Subcutaneous abdominal adipose tissue (tissue), 5 donors: Measurements from ENCODE around the gene ANO1.

Experiments used
- H3K27ac ChIP-seq: one replicate; pipeline ENCODE4 v1.7.0; 2013; ENCODE audit warnings: low read depth, mild to moderate bottlenecking, inconsistent platforms, low read length, moderate library complexity
- H3K27me3 ChIP-seq, 5 donors: one replicate each; pipeline ENCODE4 v1.7.0; 2013; ENCODE audit warnings: low read length in 5 of 5, inconsistent platforms in 1 of 5; ENCODE audit not compliant: control insufficient read depth in 5 of 5, insufficient read depth in 4 of 5
- H3K36me3 ChIP-seq, 5 donors: one replicate each; pipeline ENCODE4 v1.7.0; 2013; ENCODE audit warnings: low read length in 5 of 5; ENCODE audit not compliant: control insufficient read depth in 5 of 5, insufficient read depth in 5 of 5
- H3K4me1 ChIP-seq, 5 donors: one replicate each; pipeline ENCODE4 v1.7.0; 2013; ENCODE audit warnings: low read length in 5 of 5, mild to moderate bottlenecking in 3 of 5, moderate library complexity in 1 of 5; ENCODE audit not compliant: control insufficient read depth in 5 of 5, insufficient read depth in 5 of 5
- H3K4me3 ChIP-seq, 5 donors: one replicate each; pipeline ENCODE4 v1.7.0; 2013; ENCODE audit warnings: low read length in 5 of 5, low read depth in 1 of 5
- H3K9ac ChIP-seq, 5 donors: one replicate each; pipeline ENCODE4 v1.7.0; 2013; ENCODE audit warnings: low read length in 5 of 5, mild to moderate bottlenecking in 4 of 5, moderate library complexity in 3 of 5
- H3K9me3 ChIP-seq, 5 donors: one replicate each; pipeline ENCODE4 v1.7.0; 2013; ENCODE audit warnings: low read length in 5 of 5; ENCODE audit not compliant: control insufficient read depth in 5 of 5
- donor health status: healthy.
- donor health status: healthy.
- donor health status: healthy.
- donor health status: healthy.
- donor health status: healthy.

Gene ANO1

GRCh38 chr11:70168405-70168754 lies 90.3 kb downstream of the ANO1 start:
- peaks cover 5 to 15% (median 13%) of the 10 kb centered on the region in 5 donors for H3K27me3 ChIP-seq

GRCh38 chr11:70169127-70169526 lies 91.0 kb downstream of the ANO1 start:
- Histone ChIP-seq H3K27me3 (peaks cover 5 to 15% (median 13%) of the 10 kb centered on the region in 5 donors), H3K27ac (no peak overlapping the region), H3K9ac (no peak overlapping the region), H3K4me1 (no peaks in the 10 kb centered on the region), H3K9me3 (no peaks in the 10 kb centered on the region), H3K36me3 (peaks cover 0 to 8% (median 0%) of the 10 kb centered on the region in 5 donors), H3K4me3 (no peak overlapping the region)

More at GRCh38 chr11:70168405-70168754, 90.3 kb downstream of the ANO1 start:
- H3K27ac ChIP-seq: no peak overlapping the region
- H3K36me3 ChIP-seq: peaks cover 0 to 8% (median 0%) of the 10 kb centered on the region in 5 donors
- H3K9ac ChIP-seq: no peak overlapping the region
- H3K9me3 ChIP-seq: no peaks in the 10 kb centered on the region
- no peak overlapping the region for H3K4me3 ChIP-seq
- H3K4me1 ChIP-seq: no peaks in the 10 kb centered on the region

- Histone ChIP-seq H3K4me1 (no peaks in the 10 kb centered on the region), H3K9me3 (no peaks in the 10 kb centered on the region), H3K27me3 (peaks cover 5 to 15% (median 13%) of the 10 kb centered on the region in 5 donors), H3K36me3 (peaks cover 0 to 8% (median 0%) of the 10 kb centered on the region in 5 donors), H3K27ac (no peak overlapping the region), H3K4me3 (no peak overlapping the region), H3K9ac (no peak overlapping the region)
Observed at GRCh38 chr11:70169632-70170031, 91.5 kb downstream of the ANO1 start.

DNA sequence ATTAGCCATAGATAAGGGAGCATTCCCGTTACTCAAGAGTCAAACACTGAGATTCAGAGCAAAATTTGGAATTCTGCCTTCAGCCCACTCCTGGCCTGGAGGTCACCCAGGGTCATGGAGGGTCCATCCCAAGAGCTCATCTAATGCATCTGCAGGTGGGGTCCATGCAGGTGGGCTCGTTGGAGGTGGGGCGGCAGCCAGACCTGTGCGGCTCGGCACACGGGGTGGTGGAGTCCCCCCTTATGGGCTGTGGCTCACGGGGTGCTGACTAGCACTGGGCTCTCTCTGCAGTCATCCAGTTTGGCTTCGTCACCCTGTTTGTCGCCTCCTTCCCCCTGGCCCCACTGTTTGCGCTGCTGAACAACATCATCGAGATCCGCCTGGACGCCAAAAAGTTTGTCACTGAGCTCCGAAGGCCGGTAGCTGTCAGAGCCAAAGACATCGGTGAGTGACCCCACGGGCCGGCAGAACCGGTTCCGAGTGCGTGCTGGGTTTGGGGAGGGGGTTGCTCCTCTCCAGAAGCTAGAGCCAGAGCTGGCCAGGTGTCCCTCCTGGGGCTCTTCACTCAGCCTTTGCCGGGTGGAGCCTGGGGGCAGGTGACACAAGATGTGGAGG lies 92.6 kb downstream of the ANO1 start:
- Histone ChIP-seq H3K27ac (no peak overlapping the region), H3K36me3 (peaks cover 0 to 8% (median 0%) of the 10 kb centered on the region in 5 donors), H3K9ac (no peak overlapping the region), H3K4me1 (no peaks in the 10 kb centered on the region), H3K4me3 (no peak overlapping the region), H3K27me3 (peaks cover 5 to 15% (median 13%) of the 10 kb centered on the region in 5 donors), H3K9me3 (no peaks in the 10 kb centered on the region)

- Histone ChIP-seq H3K27ac (no peak overlapping the region), H3K4me3 (no peak overlapping the region), H3K36me3 (no peaks in the 10 kb centered on the region), H3K4me1 (no peaks in the 10 kb centered on the region), H3K9me3 (no peaks in the 10 kb centered on the region), H3K27me3 (peaks cover 2 to 10% (median 5%) of the 10 kb centered on the region in 5 donors), H3K9ac (no peak overlapping the region)
Observed at GRCh38 chr11:70173018-70173417, 94.9 kb downstream of the ANO1 start.

GRCh38 chr11:70174547-70175235 lies 96.6 kb downstream of the ANO1 start:
- Histone ChIP-seq H3K4me3 (no peak overlapping the region), H3K27me3 (peaks cover 0 to 5% (median 0%) of the 10 kb centered on the region in 5 donors), H3K27ac (no peak overlapping the region), H3K9me3 (no peaks in the 10 kb centered on the region), H3K4me1 (no peaks in the 10 kb centered on the region), H3K36me3 (no peaks in the 10 kb centered on the region), H3K9ac (no peak overlapping the region)

- no peaks in the 10 kb centered on the region for H3K9me3 ChIP-seq
Observed at GRCh38 chr11:70175236-70175698, 97.2 kb downstream of the ANO1 start.

DNA sequence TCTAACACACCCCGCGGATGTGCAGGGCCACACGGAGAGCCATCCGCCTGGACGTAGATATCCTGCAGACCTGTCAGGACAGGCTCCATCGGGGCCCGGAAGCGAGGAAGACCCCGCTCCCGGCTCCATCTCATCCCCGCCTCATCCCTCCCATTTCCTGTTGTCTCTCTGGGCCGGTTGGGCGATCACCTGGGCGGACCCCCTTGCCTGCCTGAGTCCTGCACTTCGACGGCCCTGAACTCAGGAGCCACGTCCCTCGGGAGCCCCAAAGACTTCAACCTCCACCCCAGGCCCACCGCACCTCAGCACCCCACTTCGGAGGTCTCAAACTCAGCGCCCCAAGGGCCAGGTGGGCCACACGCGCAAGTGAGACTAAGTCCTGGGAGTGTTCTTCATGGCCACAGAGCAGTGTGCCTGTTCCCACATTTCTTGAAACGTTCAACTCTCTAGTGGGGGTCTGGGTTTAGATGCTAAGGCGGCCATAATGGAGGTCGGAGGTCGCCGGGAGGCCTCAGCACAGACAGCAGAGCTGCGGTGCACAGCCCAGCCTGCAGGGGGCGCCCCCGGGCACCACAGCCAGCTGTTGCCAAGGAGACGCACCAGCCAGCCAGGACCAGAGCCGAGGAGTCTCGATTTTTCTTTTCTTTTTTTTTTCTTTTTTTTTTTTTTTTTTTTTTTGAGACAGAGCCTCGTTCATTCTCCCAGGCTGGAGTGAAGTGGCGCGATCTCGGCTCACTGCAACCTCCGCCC lies 99.0 kb downstream of the ANO1 start:
- H3K36me3 ChIP-seq: no peaks in the 10 kb centered on the region

More at GRCh38 chr11:70175236-70175698, 97.2 kb downstream of the ANO1 start:
- Histone ChIP-seq H3K27ac (no peak overlapping the region), H3K9ac (no peak overlapping the region), H3K4me1 (no peaks in the 10 kb centered on the region), H3K36me3 (no peaks in the 10 kb centered on the region), H3K27me3 (peaks cover 0 to 5% (median 0%) of the 10 kb centered on the region in 5 donors), H3K4me3 (no peak overlapping the region)

GRCh38 chr11:70180906-70181305 lies 102.8 kb downstream of the ANO1 start:
- Histone ChIP-seq H3K4me3 (no peak overlapping the region), H3K9ac (no peak overlapping the region), H3K4me1 (peaks cover 0 to 11% (median 8%) of the 10 kb centered on the region in 5 donors), H3K36me3 (peaks cover 0 to 6% (median 0%) of the 10 kb centered on the region in 5 donors), H3K9me3 (no peaks in the 10 kb centered on the region), H3K27me3 (peaks cover 0 to 12% (median 2%) of the 10 kb centered on the region in 5 donors), H3K27ac (no peak overlapping the region)

More for the DNA sequence above, 99.0 kb downstream of the ANO1 start:
- H3K27me3 ChIP-seq: peaks cover 0 to 9% (median 0%) of the 10 kb centered on the region in 5 donors
- no peaks in the 10 kb centered on the region for H3K4me1 ChIP-seq
- no peak overlapping the region for H3K9ac ChIP-seq
- no peak overlapping the region for H3K4me3 ChIP-seq
- no peaks in the 10 kb centered on the region for H3K9me3 ChIP-seq
- no peak overlapping the region for H3K27ac ChIP-seq
